HG02938 (cell line): ENCODE data around the gene SLC39A2.
"Not testable (repeated sequence)": the region's sequence is repeated elsewhere in the genome, so short reads cannot be mapped to it uniquely, and the experiment has no call there.

Experiments
- ATAC-seq: cut with Tn5 transposase; IDR thresholded peaks from one replicate; pipeline ENCODE4 v1.9.1; 2021; ENCODE audit warnings: mild to moderate bottlenecking, moderate library complexity; ENCODE audit not compliant: unreplicated experiment

SLC39A2 gene

DNA sequence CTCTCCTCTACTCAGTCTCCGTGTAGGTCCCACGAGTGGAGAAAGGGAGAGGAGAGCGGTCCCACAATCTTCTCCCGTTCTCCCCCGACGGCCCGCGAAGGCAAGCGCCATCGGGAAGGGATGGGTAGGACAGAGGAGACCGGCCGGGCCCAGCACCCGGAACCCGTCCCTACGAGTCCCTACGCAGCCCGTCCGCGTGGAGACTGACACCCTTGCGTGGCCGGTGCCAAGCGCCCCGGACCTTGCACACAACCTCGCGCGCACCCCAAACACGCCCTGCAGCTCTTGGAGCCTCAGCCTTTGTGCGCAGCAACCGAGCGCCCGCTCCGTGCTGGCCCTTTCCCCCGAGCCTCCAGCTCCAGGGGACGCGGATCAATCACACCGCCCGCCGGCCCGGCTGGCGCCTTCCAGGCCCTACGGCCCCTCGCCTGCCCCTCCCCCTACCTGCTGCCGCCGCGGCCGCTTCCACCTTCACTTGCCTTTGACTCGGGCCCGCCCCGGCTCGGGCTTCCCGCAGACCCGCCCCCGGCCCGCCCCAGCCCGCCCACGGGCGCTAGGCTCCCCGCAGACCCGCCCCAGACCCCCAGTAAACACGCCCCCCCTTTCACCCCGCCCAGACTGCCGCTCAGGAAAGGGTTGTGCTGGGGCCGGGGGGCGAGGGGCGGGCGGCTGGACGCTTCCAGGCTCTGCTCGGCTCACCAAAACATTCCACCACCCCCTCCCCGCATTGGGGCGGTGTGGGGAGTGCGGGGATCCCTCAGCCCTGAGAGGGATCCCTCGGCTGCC, 25.7 kb downstream of the SLC39A2 start, which contains the start of gene NDRG2:
Gene NDRG2 (minus strand): TSS at position 477 of the 786 bp plus-strand sequence. CDS start 1,746 bp downstream, outside the sequence.
- no peak for ATAC-seq

GRCh38 chr14:21025371-21026273, 26.5 kb downstream of the SLC39A2 start:
- no peak for ATAC-seq

DNA sequence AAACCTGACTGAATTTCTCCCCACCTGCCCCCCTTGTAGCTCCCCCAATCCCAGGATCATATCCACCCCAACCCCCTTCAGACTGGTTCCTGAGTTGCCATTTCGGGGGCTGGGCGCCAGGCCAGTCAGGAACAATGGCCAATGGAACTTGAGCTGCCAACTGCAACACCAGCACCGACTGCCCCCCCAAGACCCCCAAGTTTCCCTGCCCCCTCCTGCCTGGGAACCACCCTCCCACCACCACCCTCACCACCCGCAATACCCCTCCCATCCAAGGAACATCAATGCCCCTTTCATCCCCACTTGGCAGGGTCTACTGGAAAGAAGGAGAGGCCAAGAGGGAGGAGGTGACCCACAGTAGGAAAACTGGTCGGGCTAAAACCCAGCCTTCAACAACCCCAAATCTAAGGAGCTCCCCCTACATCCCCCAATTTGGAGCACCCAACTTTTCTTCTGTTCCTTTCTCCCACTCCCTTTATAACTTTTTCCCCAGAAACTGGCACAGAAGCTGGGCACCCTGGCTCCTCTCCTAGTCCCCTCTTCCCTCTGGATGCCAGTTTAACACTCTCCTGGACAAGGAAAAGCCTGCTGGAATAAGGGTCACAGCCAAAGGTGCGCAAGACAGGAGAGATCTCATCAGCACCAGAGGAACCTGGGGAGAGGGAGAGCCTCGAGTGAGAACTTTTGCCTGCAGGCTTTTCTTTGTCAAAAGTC, 27.3 kb downstream of the SLC39A2 start:
- ATAC-seq = no peak

DNA sequence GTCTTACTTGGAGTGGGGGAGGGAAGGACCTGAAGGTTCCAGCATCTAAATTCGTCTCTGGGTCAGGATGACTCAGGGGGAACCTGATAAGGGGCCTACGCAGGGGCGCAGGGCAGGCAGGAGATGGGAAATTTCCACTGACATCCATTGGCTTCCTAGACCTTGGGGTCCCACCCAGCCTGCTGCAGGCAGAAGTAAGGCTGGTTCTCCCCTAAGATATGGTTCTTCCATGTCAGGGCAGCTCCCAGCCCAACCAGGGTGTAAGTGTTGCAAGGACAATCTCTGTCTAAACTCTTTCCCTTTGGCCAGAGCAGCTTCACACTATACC, 27.9 kb downstream of the SLC39A2 start:
- ATAC-seq = no peak

DNA sequence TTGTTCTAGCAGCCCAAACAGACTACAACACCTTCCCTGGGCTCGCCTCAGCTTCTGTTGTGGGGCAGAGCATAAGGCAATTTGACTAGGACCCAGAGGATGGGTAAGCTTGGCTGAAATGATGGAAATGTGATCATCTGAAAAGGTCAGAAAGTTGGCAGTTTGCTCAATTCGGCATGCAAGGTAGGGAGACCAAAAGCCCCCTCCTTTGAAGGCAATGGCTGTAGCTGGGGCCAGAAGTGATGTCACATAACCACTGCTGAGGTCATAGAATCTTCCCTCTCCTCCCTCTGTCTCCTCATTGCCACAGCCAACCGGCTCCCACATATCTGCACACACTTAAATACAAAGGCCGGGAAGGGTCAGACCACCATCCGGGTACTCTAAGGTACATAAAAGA, 30.8 kb downstream of the SLC39A2 start, which contains the start of gene TPPP2:
Gene TPPP2 (plus strand): TSS at position 301 of the 400 bp plus-strand sequence. CDS start 365 bp downstream, outside the sequence.
- ATAC-seq = no peak

DNA sequence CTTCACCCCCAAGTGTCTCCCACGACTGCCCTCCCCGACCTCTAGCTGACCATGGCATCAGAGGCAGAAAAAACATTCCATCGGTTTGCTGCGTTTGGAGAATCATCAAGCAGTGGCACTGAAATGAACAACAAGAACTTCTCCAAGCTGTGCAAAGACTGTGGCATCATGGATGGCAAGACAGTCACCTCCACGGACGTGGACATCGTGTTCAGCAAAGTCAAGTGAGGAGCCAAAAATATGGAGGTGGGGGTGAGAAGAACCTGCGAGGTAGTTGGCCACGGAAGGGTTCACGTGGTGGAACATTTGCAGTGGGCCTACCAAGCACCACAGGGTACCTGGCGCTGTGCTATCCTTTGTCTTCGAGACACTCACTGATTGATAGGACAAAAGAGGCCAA, 31.4 kb downstream of the SLC39A2 start:
- ATAC-seq = no peak

DNA sequence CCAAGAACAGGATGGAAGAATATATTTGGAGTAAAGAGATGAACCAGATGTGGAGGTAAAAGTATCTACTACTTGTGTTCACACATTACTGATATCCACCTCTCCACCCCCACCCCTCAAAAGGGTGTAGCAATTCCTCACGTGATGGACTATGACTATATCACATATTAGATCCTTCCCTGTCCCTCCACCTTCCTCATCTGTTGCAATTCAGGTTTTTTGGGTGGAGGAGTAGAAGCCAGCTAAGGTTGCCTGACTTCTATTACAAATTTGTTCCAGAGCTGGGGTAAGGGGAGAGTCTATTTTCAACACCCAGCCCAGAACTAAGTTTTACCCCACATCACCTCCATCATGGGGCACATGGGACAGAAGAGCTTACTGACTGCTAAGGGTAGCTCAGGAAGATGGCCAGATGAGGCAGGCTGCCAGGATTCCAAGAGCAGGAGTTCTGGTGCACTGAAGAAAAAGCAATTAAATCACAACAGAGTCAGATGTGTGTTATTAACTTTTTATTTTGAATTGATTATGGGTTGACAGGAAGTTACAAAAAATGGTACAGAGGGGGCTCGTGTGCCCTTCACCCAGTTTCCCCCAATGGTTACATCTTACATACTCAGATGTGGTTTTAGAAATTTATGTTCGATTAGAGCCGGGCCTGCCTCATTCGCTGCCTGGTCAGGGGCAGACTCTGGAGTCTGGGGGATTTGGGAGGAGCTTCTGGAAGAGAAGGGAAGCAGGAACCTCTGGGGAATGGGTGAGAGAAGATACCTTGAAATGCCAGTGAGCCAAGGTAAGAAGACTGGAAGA, 33.4 kb downstream of the SLC39A2 start:
- no peak for ATAC-seq

GRCh38 chr14:21033133-21033698, 34.1 kb downstream of the SLC39A2 start:
- ATAC-seq = no peak

DNA sequence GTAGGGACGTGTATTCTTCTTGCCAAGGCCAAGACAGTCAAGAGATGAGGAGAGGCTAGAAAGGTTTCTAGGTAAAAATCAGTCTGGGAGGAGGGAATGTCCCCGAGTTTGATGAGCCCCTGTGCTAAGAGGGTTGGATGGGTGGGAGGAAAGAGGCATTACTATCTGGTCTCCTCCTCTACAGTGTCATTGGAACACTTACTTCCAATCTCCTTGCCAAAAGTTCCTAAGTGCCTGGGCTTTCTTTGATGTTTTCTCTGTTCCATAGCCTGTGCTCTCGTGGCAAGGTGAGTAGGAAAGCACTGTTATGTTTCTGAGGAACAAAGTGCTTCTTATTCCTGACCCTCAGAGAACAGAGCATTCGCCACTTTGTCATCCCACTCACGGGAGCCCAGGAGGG, 35.6 kb downstream of the SLC39A2 start, which contains the start of gene RNASE13:
Gene RNASE13 (minus strand): TSS at position 101 of the 400 bp plus-strand sequence. CDS start 519 bp downstream, outside the sequence.
- ATAC-seq = no peak

GRCh38 chr14:21036751-21037150, 37.7 kb downstream of the SLC39A2 start:
- no peak for ATAC-seq

- ATAC-seq = no peak
Measured at GRCh38 chr14:21037156-21037555, 38.1 kb downstream of the SLC39A2 start.

DNA sequence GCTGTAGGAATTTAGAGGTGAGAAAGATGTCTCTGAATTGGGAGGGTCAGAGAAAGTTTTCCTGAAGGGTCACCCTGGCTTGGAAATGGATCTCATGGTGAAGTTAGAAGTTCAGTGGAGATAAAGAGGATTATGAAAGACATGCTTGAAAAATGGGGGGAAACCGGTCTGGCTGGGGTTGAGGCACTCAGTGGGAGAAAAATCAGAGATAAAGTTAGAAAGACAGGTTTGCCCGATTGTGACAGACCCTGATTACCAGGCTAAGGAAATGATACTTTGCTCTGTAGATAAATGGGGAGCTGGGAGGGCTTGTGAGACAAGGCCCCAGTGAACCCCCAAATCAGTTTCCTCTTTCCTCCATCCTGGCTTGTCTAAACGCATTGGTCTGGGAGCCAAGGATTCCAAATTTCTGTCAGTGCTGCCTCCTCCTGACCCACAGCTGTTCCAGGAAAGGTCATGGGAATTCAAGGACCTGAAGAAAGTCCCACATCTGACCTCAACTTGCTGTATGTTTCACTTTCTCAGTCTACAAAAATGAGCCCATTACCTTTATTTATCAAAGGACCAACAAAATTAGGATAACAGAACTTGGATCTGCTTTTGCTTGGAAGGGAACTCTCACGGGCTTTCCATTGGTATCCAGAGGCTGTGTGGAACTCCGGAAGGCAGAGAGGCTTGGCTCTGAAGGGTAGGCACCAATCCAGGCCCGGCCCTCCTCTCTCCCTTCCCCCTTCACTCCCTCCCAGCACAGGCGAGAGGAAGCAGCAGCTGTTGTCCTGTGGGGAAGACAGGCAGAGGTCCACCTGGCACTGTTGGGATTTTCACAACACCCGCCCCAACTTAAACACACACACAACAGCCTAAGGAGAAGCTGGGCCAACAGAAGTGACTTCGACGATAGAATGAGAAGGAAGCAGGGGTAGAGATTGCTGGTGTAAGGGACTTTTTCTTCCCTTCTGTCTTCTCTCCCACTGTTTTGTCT, 39.6 kb downstream of the SLC39A2 start:
- ATAC-seq = no peak

- no peak for ATAC-seq
Measured at GRCh38 chr14:21039585-21040369, 40.7 kb downstream of the SLC39A2 start.

- ATAC-seq = no peak
Measured at GRCh38 chr14:21040370-21040925, 41.4 kb downstream of the SLC39A2 start.

GRCh38 chr14:21040941-21041340, 41.8 kb downstream of the SLC39A2 start:
- ATAC-seq = not testable (repeated sequence)

GRCh38 chr14:21041676-21042433, 42.8 kb downstream of the SLC39A2 start, which contains the start of gene RNASE7:
RNASE7 (plus strand) TSS chr14:21042362; CDS start chr14:21042993, 631 bp downstream.
- ATAC-seq = no peak

- no peak for ATAC-seq
Measured at GRCh38 chr14:21042918-21043317, 43.8 kb downstream of the SLC39A2 start.
